Stimulated activated CD8-positive, alpha-beta memory T cell treated with anti-CD3 and anti-CD28 coated beads, Interleukin-12 subunit alpha, Interleukin-12 subunit beta, amount 100 ng/mL, for 4 hours (primary cell): ENCODE results near the gene NHLH1.

Source experiments
- DNase-seq: peaks from one replicate; pipeline ENCODE4 v3.0.0-alpha.2; 2020; ENCODE audit warnings: low read depth

NHLH1 gene

GRCh38 chr1:160412028-160412362, 45.1 kb downstream of the NHLH1 start:
- no peak for DNase-seq

DNA sequence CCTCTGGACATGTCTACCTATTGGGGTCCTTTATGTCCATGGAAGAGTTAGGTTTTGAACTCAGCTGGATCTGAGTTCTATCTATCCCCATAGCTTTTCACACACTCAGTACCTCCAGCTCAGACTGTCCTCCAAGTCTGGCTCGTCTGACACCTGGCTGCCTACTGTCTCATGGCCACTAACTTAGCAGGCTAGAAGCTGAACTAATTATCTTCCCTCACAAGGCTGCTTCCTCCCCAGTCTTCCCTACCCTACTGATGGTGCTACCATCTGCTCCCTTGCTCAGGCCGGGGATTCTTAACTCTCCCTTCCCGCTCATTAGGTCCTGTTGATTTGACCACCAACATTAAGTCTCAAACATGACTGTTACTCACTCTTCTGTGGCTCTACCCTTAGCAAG, 46.8 kb downstream of the NHLH1 start:
- DNase-seq, result no peak

- no peak for DNase-seq
Observed at GRCh38 chr1:160414881-160415280, 48.0 kb downstream of the NHLH1 start.

- DNase-seq, result no peak
Observed at GRCh38 chr1:160415696-160416290, 48.9 kb downstream of the NHLH1 start.

- DNase-seq, result no peak
Observed at GRCh38 chr1:160416369-160416768, 49.5 kb downstream of the NHLH1 start.

GRCh38 chr1:160418483-160418882, 51.6 kb downstream of the NHLH1 start:
- DNase-seq, result no peak

DNA sequence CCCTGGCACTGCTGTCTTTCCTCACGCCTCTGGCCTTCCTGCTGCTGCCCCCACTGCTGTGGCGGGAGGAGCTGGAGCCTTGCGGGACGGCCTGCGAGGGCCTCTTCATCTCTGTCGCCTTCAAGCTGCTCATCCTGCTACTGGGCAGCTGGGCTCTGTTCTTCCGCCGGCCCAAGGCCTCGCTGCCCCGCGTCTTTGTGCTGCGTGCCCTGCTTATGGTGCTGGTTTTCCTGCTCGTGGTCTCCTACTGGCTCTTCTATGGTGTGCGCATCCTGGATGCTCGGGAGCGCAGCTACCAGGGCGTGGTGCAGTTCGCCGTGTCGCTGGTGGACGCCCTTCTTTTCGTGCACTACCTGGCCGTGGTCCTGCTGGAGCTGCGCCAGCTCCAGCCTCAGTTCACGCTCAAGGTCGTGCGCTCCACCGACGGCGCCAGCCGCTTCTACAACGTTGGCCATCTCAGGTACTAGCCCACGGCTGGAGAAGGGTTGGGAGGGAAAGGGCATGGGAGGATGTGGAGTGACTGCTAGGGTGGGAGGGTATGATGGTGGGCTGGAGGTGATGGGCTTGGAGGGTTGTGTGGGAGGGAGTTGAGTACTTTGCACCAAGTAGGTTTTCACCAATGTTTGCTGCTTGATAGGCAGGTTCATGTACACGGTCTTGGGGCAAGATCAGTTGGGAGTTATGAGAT, 52.4 kb downstream of the NHLH1 start:
- DNase-seq, result no peak

DNA sequence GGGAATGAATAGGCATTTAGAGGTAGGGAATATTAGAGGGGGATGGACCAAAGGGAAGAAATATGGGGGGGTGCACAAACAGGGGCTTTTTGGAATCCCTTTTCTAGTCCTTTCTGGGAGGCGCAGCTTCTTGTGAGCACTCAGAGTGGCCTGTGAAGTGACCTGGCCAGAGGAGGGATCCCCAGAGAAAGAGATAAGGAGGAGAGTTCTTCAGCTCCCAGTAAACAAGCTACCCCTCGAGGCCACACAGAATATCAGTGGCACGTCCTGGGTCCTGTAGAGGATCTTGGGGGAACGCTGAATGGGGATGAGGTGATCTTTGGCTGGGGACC, 52.9 kb downstream of the NHLH1 start:
- no peak for DNase-seq

DNA sequence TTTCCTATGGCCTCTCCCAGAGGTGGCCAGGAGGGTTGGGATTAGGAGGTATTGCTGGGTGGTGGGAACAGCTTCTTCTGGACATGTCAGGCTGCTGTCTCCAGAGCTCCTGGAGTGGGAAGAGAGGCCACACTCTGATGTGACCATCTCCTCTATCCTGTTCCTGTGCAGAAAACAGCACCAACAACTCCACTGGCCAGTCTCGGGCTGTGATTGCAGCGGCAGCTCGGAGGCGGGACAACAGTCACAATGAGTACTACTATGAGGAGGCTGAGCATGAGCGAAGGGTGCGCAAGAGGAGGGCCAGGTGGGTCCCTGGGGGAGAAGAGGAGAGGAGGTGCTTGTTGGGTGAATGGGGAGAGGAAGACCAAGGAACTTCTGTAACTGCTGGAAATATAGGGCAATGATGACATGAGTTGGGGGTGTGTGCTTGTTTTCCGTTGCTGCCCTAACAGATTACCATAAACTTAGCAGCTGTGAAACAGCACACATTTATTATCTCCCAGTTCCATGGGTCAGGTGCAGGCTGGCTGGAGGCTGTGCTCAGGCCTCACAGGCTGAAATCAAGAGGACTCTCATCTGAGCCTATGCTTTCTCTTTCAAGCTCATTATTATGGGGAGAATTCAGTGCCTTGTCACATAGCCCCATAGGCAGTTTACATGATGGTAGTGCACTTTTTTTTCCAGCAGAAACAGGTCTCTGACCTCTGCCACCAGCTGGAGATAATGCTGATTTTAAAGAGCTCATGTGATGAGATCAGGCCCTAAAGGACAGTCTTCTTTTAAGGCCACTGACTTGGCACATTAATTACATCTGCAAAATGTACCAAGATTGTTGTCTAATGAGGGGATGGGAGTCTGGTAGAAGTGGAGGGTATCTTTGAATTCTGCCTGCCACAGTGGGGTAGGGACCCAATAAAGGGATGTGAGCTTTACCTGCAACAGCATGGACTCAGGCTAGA, 54.3 kb downstream of the NHLH1 start:
- no peak for DNase-seq

- DNase-seq, result no peak
Observed at GRCh38 chr1:160421881-160422280, 55.0 kb downstream of the NHLH1 start.
